Hepatocyte (in vitro differentiated cells): ENCODE data around the gene FMNL2. TPM values are rescaled to one million over a fixed set of nuclear protein-coding genes. Genes with fewer than 3 reads are reported as not detected.

Experiments used
- DNase-seq: peaks from one replicate; pipeline ENCODE4 v3.0.0-alpha.2; 2016; ENCODE audit warnings: low spot score
- H2AFZ ChIP-seq: fragments of 200-600 bp; sonication (generic); 2 replicates; pipeline ENCODE4 v1.6.0; 2016; ENCODE audit warnings: antibody characterized with exemption, mild to moderate bottlenecking
- H3K27ac ChIP-seq: fragments of 200-600 bp; sonication (generic); 2 replicates; pipeline ENCODE4 v1.5.1; 2016; ENCODE audit warnings: mild to moderate bottlenecking
- H3K27me3 ChIP-seq: fragments of 200-600 bp; sonication (generic); 2 replicates; pipeline ENCODE4 v1.6.1; 2016
- H3K36me3 ChIP-seq: fragments of 200-600 bp; sonication (generic); replicated peaks from 2 replicates; pipeline ENCODE4 v1.5.1; 2016; ENCODE audit warnings: low read depth; ENCODE audit not compliant: insufficient read depth
- H3K4me1 ChIP-seq: fragments of 200-600 bp; sonication (generic); 2 replicates; pipeline ENCODE4 v1.5.1; 2016; ENCODE audit warnings: mild to moderate bottlenecking, moderate library complexity; ENCODE audit not compliant: insufficient read depth
- H3K4me2 ChIP-seq: fragments of 200-600 bp; sonication (generic); 2 replicates; pipeline ENCODE4 v1.6.0; 2016
- H3K4me3 ChIP-seq: fragments of 200-600 bp; sonication (generic); 2 replicates; pipeline ENCODE4 v1.5.1; 2016; ENCODE audit warnings: mild to moderate bottlenecking
- H3K79me2 ChIP-seq: fragments of 200-600 bp; sonication (generic); 2 replicates; pipeline ENCODE4 v1.6.0; 2017; ENCODE audit warnings: mild to moderate bottlenecking
- H3K9me2 ChIP-seq: fragments of 200-600 bp; sonication (generic); replicated peaks from 2 replicates; pipeline ENCODE4 v1.6.0; 2017; ENCODE audit warnings: mild to moderate bottlenecking; ENCODE audit not compliant: insufficient read depth
- H3K9me3 ChIP-seq: fragments of 200-600 bp; sonication (generic); 2 replicates; pipeline ENCODE4 v1.5.1; 2016; ENCODE audit warnings: low read depth, mild to moderate bottlenecking
- H4K20me1 ChIP-seq: fragments of 200-600 bp; sonication (generic); 2 replicates; pipeline ENCODE4 v1.6.0; 2016; ENCODE audit warnings: mild to moderate bottlenecking; ENCODE audit not compliant: insufficient read depth, poor library complexity, severe bottlenecking
- EZH2 ChIP-seq: fragments of 200-600 bp; sonication (generic); IDR thresholded peaks from 2 replicates; pipeline ENCODE4 v1.6.1; 2016; ENCODE audit warnings: antibody characterized with exemption, mild to moderate bottlenecking, borderline replicate concordance
- EZH2phosphoT487 ChIP-seq: fragments of 200-600 bp; sonication (generic); IDR thresholded peaks from one replicate; pipeline ENCODE4 v1.6.1; 2018; ENCODE audit warnings: antibody characterized with exemption, mild to moderate bottlenecking, low read depth, moderate library complexity; ENCODE audit not compliant: unreplicated experiment, severe bottlenecking
- WGBS: methylation state at CpG from one replicate; pipeline ENCODE4 v1.1.6; 2016; ENCODE audit warnings: low lambda C conversion rate; ENCODE audit errors: missing lambda C conversion rate; 5-methylcytosine and 5-hydroxymethylcytosine counted together
- polyA plus RNA-seq: library from polyadenylated mRNA; unstranded; fragments of >200 nt; fragmentation: Nextera tagmentation; extraction: Ambion mirVana; gene quantifications from 2 replicates; pipeline ENCODE4 v1.2.1, GENCODE V29; 2016
- total RNA-seq: library from RNA; depleted of rRNA; stranded (reverse); fragments of >200 nt; gene quantifications from 2 replicates; pipeline ENCODE4 v1.2.3, GENCODE V29; 2014
- TF ChIP-seq, protein P1 (sequence below): fragments of 200-600 bp; sonication (generic); IDR thresholded peaks from 2 replicates; pipeline ENCODE4 v1.5.1; 2016; ENCODE audit warnings: antibody characterized with exemption, mild to moderate bottlenecking; ENCODE audit not compliant: poor library complexity

Gene FMNL2
- total and polyA plus RNA-seq, 2 experiments from 2014 or later, result 11.7 to 53.6 TPM

DNA sequence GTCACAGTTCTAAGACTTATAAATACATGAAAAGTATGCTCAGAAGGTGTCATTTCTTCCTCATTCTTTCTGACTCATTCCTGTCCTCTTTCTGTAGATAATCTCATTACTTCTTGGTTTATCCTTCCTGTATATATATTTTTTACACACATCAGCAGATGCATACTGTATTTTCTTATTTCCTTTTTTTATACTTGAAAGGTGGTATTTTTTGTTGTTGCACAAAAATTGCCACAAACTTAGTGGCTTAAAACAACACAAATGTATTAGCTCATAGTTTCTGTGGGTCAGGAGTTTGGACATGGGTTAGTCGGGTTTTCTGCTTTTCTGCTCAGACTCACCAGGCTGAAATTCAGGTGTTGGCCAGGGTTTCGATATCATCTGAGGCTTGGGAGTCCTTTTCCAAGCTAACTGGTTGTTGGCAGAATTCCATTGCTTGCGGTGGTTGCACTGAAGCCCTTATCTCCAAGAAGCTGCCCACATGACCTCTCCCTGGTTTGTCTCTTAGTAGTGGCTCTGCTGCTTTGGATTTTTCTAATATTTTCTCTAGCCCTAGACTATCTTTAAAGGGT is 162.6 kb downstream of the FMNL2 start:
- Histone ChIP-seq H3K4me3 (no peak overlapping the region), H3K27ac (peak overlapping the region; percentile 67), H3K36me3 (no peaks in the 10 kb centered on the region), H3K4me2 (peak overlapping the region; percentile 40), H3K9me2 (no peaks in the 10 kb centered on the region), H3K27me3 (no peaks in the 10 kb centered on the region), H2AFZ (no peak overlapping the region), H4K20me1 (no peaks in the 10 kb centered on the region), H3K9me3 (no peaks in the 10 kb centered on the region), H3K4me1 (peaks cover 33% of the 10 kb centered on the region), H3K79me2 (peaks cover 92% of the 10 kb centered on the region)
- WGBS, result 73% methylated on average over 3 of the region's 3 CpGs
- no peak for TF ChIP-seq EZH2phosphoT487
- TF ChIP-seq, protein P1, sequence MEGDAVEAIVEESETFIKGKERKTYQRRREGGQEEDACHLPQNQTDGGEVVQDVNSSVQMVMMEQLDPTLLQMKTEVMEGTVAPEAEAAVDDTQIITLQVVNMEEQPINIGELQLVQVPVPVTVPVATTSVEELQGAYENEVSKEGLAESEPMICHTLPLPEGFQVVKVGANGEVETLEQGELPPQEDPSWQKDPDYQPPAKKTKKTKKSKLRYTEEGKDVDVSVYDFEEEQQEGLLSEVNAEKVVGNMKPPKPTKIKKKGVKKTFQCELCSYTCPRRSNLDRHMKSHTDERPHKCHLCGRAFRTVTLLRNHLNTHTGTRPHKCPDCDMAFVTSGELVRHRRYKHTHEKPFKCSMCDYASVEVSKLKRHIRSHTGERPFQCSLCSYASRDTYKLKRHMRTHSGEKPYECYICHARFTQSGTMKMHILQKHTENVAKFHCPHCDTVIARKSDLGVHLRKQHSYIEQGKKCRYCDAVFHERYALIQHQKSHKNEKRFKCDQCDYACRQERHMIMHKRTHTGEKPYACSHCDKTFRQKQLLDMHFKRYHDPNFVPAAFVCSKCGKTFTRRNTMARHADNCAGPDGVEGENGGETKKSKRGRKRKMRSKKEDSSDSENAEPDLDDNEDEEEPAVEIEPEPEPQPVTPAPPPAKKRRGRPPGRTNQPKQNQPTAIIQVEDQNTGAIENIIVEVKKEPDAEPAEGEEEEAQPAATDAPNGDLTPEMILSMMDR, result no peak
- TF ChIP-seq EZH2, result no peak
- DNase-seq, result peak; percentile 59

DNA sequence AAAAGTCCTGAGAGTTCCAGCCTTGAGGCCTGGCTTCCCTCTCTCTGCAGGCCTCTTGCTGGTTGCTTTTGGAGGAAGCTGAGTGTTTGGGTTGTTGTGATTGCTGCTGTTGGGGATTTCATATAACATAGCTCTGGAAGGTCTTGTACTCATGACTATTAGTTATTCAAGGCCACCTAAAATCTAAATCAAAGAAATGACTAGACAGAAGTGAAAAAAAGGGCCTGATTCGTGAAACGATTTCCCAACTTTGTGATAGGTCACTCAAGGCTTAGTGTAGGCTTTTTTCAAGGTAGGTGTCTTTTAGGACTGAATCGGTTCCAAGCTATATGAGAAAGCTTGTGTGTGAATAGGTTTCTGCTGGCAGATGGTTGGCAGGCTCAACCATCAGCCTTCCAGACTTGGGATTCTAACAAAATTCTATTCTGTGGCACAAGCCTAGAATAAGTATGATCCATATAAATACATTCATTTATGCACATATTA is 164.4 kb downstream of the FMNL2 start:
- no peaks in the 10 kb centered on the region for H3K9me2 ChIP-seq
- H3K79me2 ChIP-seq, result peaks cover 91% of the 10 kb centered on the region
- peaks cover 33% of the 10 kb centered on the region for H3K4me1 ChIP-seq
- no peaks in the 10 kb centered on the region for H3K9me3 ChIP-seq
- WGBS, result 92% methylated on average over 3 of the region's 3 CpGs
- peak overlapping the region; percentile 67 for H3K27ac ChIP-seq
- no peaks in the 10 kb centered on the region for H3K27me3 ChIP-seq
- no peak for DNase-seq
- no peak for TF ChIP-seq EZH2phosphoT487
- TF ChIP-seq, protein P1, result no peak
- no peak for TF ChIP-seq EZH2
- H3K36me3 ChIP-seq, result no peaks in the 10 kb centered on the region
- H3K4me3 ChIP-seq, result no peak overlapping the region
- H2AFZ ChIP-seq, result no peak overlapping the region
- no peaks in the 10 kb centered on the region for H4K20me1 ChIP-seq
- peak overlapping the region; percentile 44 for H3K4me2 ChIP-seq

DNA sequence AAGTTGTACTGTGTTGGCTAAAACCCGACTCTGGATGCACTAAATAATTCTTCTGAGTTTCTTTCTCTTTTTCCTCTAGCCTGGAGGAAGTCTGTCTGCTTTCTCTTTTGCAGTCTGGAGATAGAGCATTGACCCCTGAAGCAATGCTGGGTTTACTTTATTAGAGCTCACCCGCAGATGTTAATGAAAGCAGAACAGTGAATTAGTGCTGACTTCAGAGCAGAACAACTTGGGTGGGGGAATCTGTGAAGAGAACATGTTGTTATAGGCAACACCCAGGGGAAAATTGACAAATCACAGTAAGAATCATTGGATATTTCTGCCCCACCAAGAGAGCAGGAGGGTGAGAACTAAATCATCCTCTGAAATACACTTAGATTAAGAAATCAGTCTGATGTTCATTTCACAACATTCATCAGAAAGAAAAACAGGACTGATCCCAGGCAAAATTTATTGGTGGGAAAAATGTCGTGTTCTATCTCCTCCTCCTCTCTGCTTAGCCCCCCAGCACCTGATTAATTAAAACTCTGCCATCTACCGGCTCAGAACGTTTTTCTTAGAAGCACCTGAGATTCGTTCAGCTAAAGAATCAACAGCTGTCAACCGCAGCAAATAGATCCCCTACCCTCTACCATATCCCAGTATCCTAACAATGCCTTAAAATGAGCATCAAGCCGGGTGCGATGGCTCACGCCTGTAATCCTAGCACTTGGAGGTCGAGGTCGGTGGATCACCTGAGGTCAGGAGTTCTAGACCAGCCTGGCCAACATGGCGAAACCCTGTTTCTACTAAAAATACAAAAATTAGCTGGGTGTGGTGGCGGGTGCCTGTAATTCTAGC is 165.1 kb downstream of the FMNL2 start:
- no peak overlapping the region for H2AFZ ChIP-seq
- peak overlapping the region; percentile 67 for H3K27ac ChIP-seq
- no peaks in the 10 kb centered on the region for H3K27me3 ChIP-seq
- H3K4me3 ChIP-seq, result no peak overlapping the region
- H3K4me2 ChIP-seq, result peak overlapping the region; percentile 44
- no peaks in the 10 kb centered on the region for H3K9me3 ChIP-seq
- TF ChIP-seq EZH2phosphoT487 (no peak), EZH2 (no peak)
- TF ChIP-seq, protein P1, result no peak
- no peak for DNase-seq
- WGBS, result 75% methylated on average over 14 of the region's 14 CpGs
- peaks cover 33% of the 10 kb centered on the region for H3K4me1 ChIP-seq
- H4K20me1 ChIP-seq, result no peaks in the 10 kb centered on the region
- H3K36me3 ChIP-seq, result no peaks in the 10 kb centered on the region
- H3K9me2 ChIP-seq, result no peaks in the 10 kb centered on the region
- peaks cover 90% of the 10 kb centered on the region for H3K79me2 ChIP-seq
